HUES48 (cell line): ENCODE results near the gene LNP1.

ENCODE experiments used
- H3K27ac ChIP-seq: one replicate; pipeline ENCODE4 v1.7.0; 2013; ENCODE audit warnings: low read depth, low read length, inconsistent platforms
- H3K27me3 ChIP-seq: 2 replicates; pipeline ENCODE4 v1.6.1; 2013; ENCODE audit warnings: mild to moderate bottlenecking, low read length; ENCODE audit not compliant: control insufficient read depth, insufficient read depth
- H3K36me3 ChIP-seq: 2 replicates; pipeline ENCODE4 v1.6.1; 2013; ENCODE audit warnings: low read length; ENCODE audit not compliant: control insufficient read depth, insufficient read depth
- H3K4me1 ChIP-seq: 2 replicates; pipeline ENCODE4 v1.6.1; 2013; ENCODE audit warnings: mild to moderate bottlenecking, low read length; ENCODE audit not compliant: control insufficient read depth, insufficient read depth
- H3K4me3 ChIP-seq: 2 replicates; pipeline ENCODE4 v1.5.1; 2013; ENCODE audit warnings: mild to moderate bottlenecking, low read depth, low read length
- H3K9ac ChIP-seq: 2 replicates; pipeline ENCODE4 v1.6.1; 2013; ENCODE audit warnings: mild to moderate bottlenecking, low read depth, low read length, moderate library complexity
- H3K9me3 ChIP-seq: 2 replicates; pipeline ENCODE4 v1.6.1; 2013; ENCODE audit warnings: low read length; ENCODE audit not compliant: control insufficient read depth, insufficient read depth

The LNP1 gene

GRCh38 chr3:100400419-100400779 lies 940 bp upstream of the LNP1 start:
- Histone ChIP-seq H3K4me3 (peak overlapping the region; percentile 88), H3K27me3 (no peaks in the 10 kb centered on the region), H3K27ac (peak overlapping the region; percentile 96), H3K36me3 (peaks cover 4% of the 10 kb centered on the region; the same call in 1 of the 2 replicates), H3K4me1 (peaks cover 16% of the 10 kb centered on the region; the same call in 1 of the 2 replicates), H3K9me3 (no peaks in the 10 kb centered on the region), H3K9ac (peak overlapping the region; percentile 91)

GRCh38 chr3:100401674-100402041 lies 319 bp downstream of the LNP1 start:
- H3K4me1 ChIP-seq: peaks cover 16% of the 10 kb centered on the region; the same call in 1 of the 2 replicates
- H3K9ac ChIP-seq: peak overlapping the region; percentile 91
- H3K9me3 ChIP-seq: no peaks in the 10 kb centered on the region
- H3K27ac ChIP-seq: peak overlapping the region; percentile 96
- H3K4me3 ChIP-seq: peak overlapping the region; percentile 88
- H3K27me3 ChIP-seq: no peaks in the 10 kb centered on the region
- H3K36me3 ChIP-seq: peaks cover 4% of the 10 kb centered on the region; the same call in 1 of the 2 replicates

- Histone ChIP-seq H3K36me3 (peaks cover 4% of the 10 kb centered on the region; the same call in 1 of the 2 replicates), H3K27ac (peak overlapping the region; percentile 96), H3K27me3 (no peaks in the 10 kb centered on the region), H3K9ac (peak overlapping the region; percentile 91), H3K4me3 (peak overlapping the region; percentile 88), H3K9me3 (no peaks in the 10 kb centered on the region), H3K4me1 (peaks cover 16% of the 10 kb centered on the region; the same call in 1 of the 2 replicates)
Observed at GRCh38 chr3:100402256-100402655, 917 bp downstream of the LNP1 start.

GRCh38 chr3:100402891-100403290 lies 1.6 kb downstream of the LNP1 start:
- H3K4me3 ChIP-seq: peak overlapping the region; percentile 88
- H3K4me1 ChIP-seq: peaks cover 17% of the 10 kb centered on the region
- peaks cover 4% of the 10 kb centered on the region; the same call in 1 of the 2 replicates for H3K36me3 ChIP-seq
- H3K9me3 ChIP-seq: no peaks in the 10 kb centered on the region
- H3K27ac ChIP-seq: no peak overlapping the region
- H3K27me3 ChIP-seq: no peaks in the 10 kb centered on the region
- peak overlapping the region; percentile 91 for H3K9ac ChIP-seq

- H3K9ac ChIP-seq: peak overlapping the region; percentile 91
- H3K27me3 ChIP-seq: no peaks in the 10 kb centered on the region
- peaks cover 22% of the 10 kb centered on the region for H3K4me1 ChIP-seq
- H3K4me3 ChIP-seq: peak overlapping the region; percentile 88
- H3K27ac ChIP-seq: peak overlapping the region; percentile 2
- peaks cover 4% of the 10 kb centered on the region; the same call in 1 of the 2 replicates for H3K36me3 ChIP-seq
- H3K9me3 ChIP-seq: no peaks in the 10 kb centered on the region
Observed at GRCh38 chr3:100403362-100404249, 2.3 kb downstream of the LNP1 start.

GRCh38 chr3:100404250-100404548 lies 2.9 kb downstream of the LNP1 start:
- H3K4me3 ChIP-seq: peak overlapping the region; percentile 88
- H3K36me3 ChIP-seq: peaks cover 4% of the 10 kb centered on the region; the same call in 1 of the 2 replicates
- no peaks in the 10 kb centered on the region for H3K27me3 ChIP-seq
- no peak overlapping the region for H3K9ac ChIP-seq
- no peak overlapping the region for H3K27ac ChIP-seq
- H3K9me3 ChIP-seq: no peaks in the 10 kb centered on the region
- peaks cover 22% of the 10 kb centered on the region for H3K4me1 ChIP-seq

GRCh38 chr3:100407164-100407563 lies 5.8 kb downstream of the LNP1 start:
- Histone ChIP-seq H3K9ac (no peak overlapping the region), H3K27me3 (no peaks in the 10 kb centered on the region), H3K4me3 (no peak overlapping the region), H3K27ac (no peak overlapping the region), H3K4me1 (peaks cover 14% of the 10 kb centered on the region), H3K9me3 (no peaks in the 10 kb centered on the region), H3K36me3 (peaks cover 10% of the 10 kb centered on the region; the same call in 1 of the 2 replicates)

GRCh38 chr3:100407977-100408532 lies 6.7 kb downstream of the LNP1 start:
- Histone ChIP-seq H3K9ac (no peak overlapping the region), H3K27ac (no peak overlapping the region), H3K4me1 (peaks cover 16% of the 10 kb centered on the region), H3K27me3 (no peaks in the 10 kb centered on the region), H3K4me3 (no peak overlapping the region; the same call in 1 of the 2 replicates), H3K9me3 (no peaks in the 10 kb centered on the region), H3K36me3 (peaks cover 10% of the 10 kb centered on the region; the same call in 1 of the 2 replicates)

- Histone ChIP-seq H3K9me3 (no peaks in the 10 kb centered on the region), H3K27me3 (no peaks in the 10 kb centered on the region), H3K4me3 (no peak overlapping the region), H3K9ac (no peak overlapping the region), H3K27ac (no peak overlapping the region), H3K4me1 (peaks cover 38% of the 10 kb centered on the region), H3K36me3 (peaks cover 6% of the 10 kb centered on the region; the same call in 1 of the 2 replicates)
Observed at GRCh38 chr3:100411091-100411982, 10.0 kb downstream of the LNP1 start.

GRCh38 chr3:100412912-100413590 lies 11.7 kb downstream of the LNP1 start:
- H3K4me3 ChIP-seq: no peak overlapping the region
- H3K27me3 ChIP-seq: no peaks in the 10 kb centered on the region
- no peaks in the 10 kb centered on the region for H3K9me3 ChIP-seq
- H3K36me3 ChIP-seq: peaks cover 6% of the 10 kb centered on the region; the same call in 1 of the 2 replicates
- no peak overlapping the region for H3K9ac ChIP-seq
- no peak overlapping the region for H3K27ac ChIP-seq
- peaks cover 37% of the 10 kb centered on the region for H3K4me1 ChIP-seq
